CD4-positive, CD25-positive, alpha-beta regulatory T cell (primary cell): Measurements from ENCODE around the gene CARTPT. TPM values are rescaled to one million over a fixed set of nuclear protein-coding genes. Genes with fewer than 3 reads are reported as not detected.

ENCODE experiments used
- ATAC-seq, 2 donors: fragments of 150-1000 bp; cut with Tn5 transposase; one replicate each; pipeline ENCODE4 v1.10.0; 2021; ENCODE audit warnings: low read depth in 2 of 2, moderate number of reproducible peaks in 2 of 2, moderate library complexity in 1 of 2
- DNase-seq, 3 donors: peaks; one replicate each; pipeline versions ENCODE4 v3.0.0 to v3.0.0-alpha.2; 2012 to 2022; ENCODE audit warnings: mixed read lengths in 1 of 3
- H3K27ac ChIP-seq: one replicate; pipeline ENCODE4 v1.7.0; 2013; ENCODE audit warnings: mild to moderate bottlenecking, low read length; ENCODE audit not compliant: insufficient read depth, poor library complexity, severe bottlenecking
- H3K27me3 ChIP-seq: one replicate; pipeline ENCODE4 v1.7.0; 2013; ENCODE audit warnings: low read length; ENCODE audit not compliant: control insufficient read depth, insufficient read depth
- H3K36me3 ChIP-seq: one replicate; pipeline ENCODE4 v1.7.0; 2013; ENCODE audit warnings: mild to moderate bottlenecking, low read length, moderate library complexity; ENCODE audit not compliant: control insufficient read depth, insufficient read depth
- H3K4me1 ChIP-seq: 2 replicates; pipeline ENCODE4 v1.7.0; 2013; ENCODE audit warnings: mild to moderate bottlenecking, low read length; ENCODE audit not compliant: insufficient read depth, control insufficient read depth, poor library complexity, severe bottlenecking
- H3K4me3 ChIP-seq: one replicate; pipeline ENCODE4 v1.7.0; 2013; ENCODE audit warnings: low read depth, mild to moderate bottlenecking, low read length, moderate library complexity
- H3K9me3 ChIP-seq, 2 experiments: 1 replicate in 1 of 2; 2 replicates in 1 of 2; pipeline ENCODE4 v1.7.0; 2013; ENCODE audit warnings: low read length in 2 of 2, mild to moderate bottlenecking in 1 of 2, moderate library complexity in 1 of 2; ENCODE audit not compliant: control insufficient read depth in 2 of 2
- H3K27ac Mint-ChIP-seq, 3 donors: one replicate each; pipeline ENCODE4 v1.8.0; 2020 to 2022; ENCODE audit warnings: mild to moderate bottlenecking in 3 of 3, mixed read lengths in 3 of 3, moderate library complexity in 2 of 3
- H3K27me3 Mint-ChIP-seq: one replicate; pipeline ENCODE4 v1.8.0; 2022; ENCODE audit warnings: mild to moderate bottlenecking, mixed read lengths
- H3K36me3 Mint-ChIP-seq: one replicate; pipeline ENCODE4 v1.8.0; 2020; ENCODE audit warnings: mixed read lengths
- H3K4me1 Mint-ChIP-seq, 4 donors: one replicate each; pipeline ENCODE4 v1.8.0; 2020 to 2022; ENCODE audit warnings: mixed read lengths in 4 of 4, mild to moderate bottlenecking in 1 of 4
- H3K4me3 Mint-ChIP-seq, 4 donors: one replicate each; pipeline ENCODE4 v1.8.0; 2020 to 2022; ENCODE audit warnings: mild to moderate bottlenecking in 4 of 4, mixed read lengths in 4 of 4, moderate library complexity in 3 of 4
- H3K9me3 Mint-ChIP-seq, 7 donors: one replicate each; pipeline ENCODE4 v1.8.0; 2020 to 2022; ENCODE audit warnings: mixed read lengths in 7 of 7, mild to moderate bottlenecking in 3 of 7, moderate library complexity in 2 of 7
- polyA plus RNA-seq, 4 donors: library from polyadenylated mRNA; unstranded; fragments of 300-500 nt; fragmentation: Illumina TruSeq; gene quantifications; one replicate each; pipeline ENCODE4 v1.2.3, GENCODE V29; 2021
- total RNA-seq: library from RNA; stranded (reverse); gene quantifications from one replicate; pipeline ENCODE4 v1.2.3, GENCODE V29; 2022

CARTPT gene
- total and polyA plus RNA-seq, 5 donors from 2014 or later, result not detected

- H3K4me1 Mint-ChIP-seq, result no peaks in the 10 kb centered on the region
- H3K9me3 Mint-ChIP-seq, result no peaks in the 10 kb centered on the region
- H3K4me3 Mint-ChIP-seq, result no peak overlapping the region
- H3K9me3 ChIP-seq, result no peaks in the 10 kb centered on the region
- H3K36me3 ChIP-seq, result no peaks in the 10 kb centered on the region
- ATAC-seq, result no peak
- no peaks in the 10 kb centered on the region for H3K4me1 ChIP-seq
- H3K36me3 Mint-ChIP-seq, result no peaks in the 10 kb centered on the region
- H3K27me3 Mint-ChIP-seq, result peaks cover 13% of the 10 kb centered on the region
- H3K27me3 ChIP-seq, result peaks cover 3% of the 10 kb centered on the region
- DNase-seq, result no peak
- no peak overlapping the region for H3K4me3 ChIP-seq
- no peak overlapping the region for H3K27ac Mint-ChIP-seq
- H3K27ac ChIP-seq, result no peak overlapping the region
These were observed 13.7 kb upstream of the CARTPT start for GRCh38 chr5:71705421-71705820.

DNA sequence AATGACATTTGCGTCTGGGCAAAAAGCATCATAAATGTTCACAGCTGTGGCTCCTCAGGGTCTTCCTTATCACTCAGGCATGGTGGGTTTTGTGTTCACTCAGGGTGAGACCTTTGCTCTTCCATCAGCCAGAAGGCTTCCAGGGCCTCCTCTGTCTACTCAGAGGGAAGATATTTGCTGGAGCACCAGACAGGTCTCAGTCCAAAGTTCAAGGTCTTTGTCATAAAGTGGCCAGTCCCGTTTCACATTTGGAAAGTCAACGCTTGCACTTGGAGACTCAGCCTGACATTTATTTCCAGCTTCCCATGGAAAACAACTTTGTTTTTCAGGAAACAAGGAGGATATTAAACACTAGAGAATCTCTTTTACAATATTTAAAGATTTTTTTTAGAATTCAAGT is 12.2 kb upstream of the CARTPT start:
- Mint-ChIP-seq H3K4me3 (no peak overlapping the region), H3K27ac (no peak overlapping the region), H3K9me3 (peaks cover 0 to 10% (median 0%) of the 10 kb centered on the region in 7 donors), H3K4me1 (no peaks in the 10 kb centered on the region), H3K36me3 (no peaks in the 10 kb centered on the region), H3K27me3 (peaks cover 14% of the 10 kb centered on the region)
- H3K4me1 ChIP-seq, result no peaks in the 10 kb centered on the region
- ATAC-seq (no peak), DNase-seq (no peak)
- H3K27ac ChIP-seq, result no peak overlapping the region
- no peaks in the 10 kb centered on the region for H3K36me3 ChIP-seq
- peaks cover 3% of the 10 kb centered on the region for H3K27me3 ChIP-seq
- no peaks in the 10 kb centered on the region for H3K9me3 ChIP-seq
- H3K4me3 ChIP-seq, result no peak overlapping the region

GRCh38 chr5:71711610-71712009 is 7.5 kb upstream of the CARTPT start:
- Mint-ChIP-seq H3K4me1 (no peaks in the 10 kb centered on the region), H3K36me3 (no peaks in the 10 kb centered on the region), H3K27me3 (peaks cover 27% of the 10 kb centered on the region), H3K4me3 (no peak overlapping the region), H3K9me3 (peaks cover 0 to 10% (median 1%) of the 10 kb centered on the region in 7 donors), H3K27ac (no peak overlapping the region)
- no peaks in the 10 kb centered on the region for H3K4me1 ChIP-seq
- H3K4me3 ChIP-seq, result no peak overlapping the region
- peaks cover 18% of the 10 kb centered on the region for H3K27me3 ChIP-seq
- no peaks in the 10 kb centered on the region for H3K36me3 ChIP-seq
- no peak overlapping the region for H3K27ac ChIP-seq
- DNase-seq (no peak), ATAC-seq (no peak)
- no peaks in the 10 kb centered on the region for H3K9me3 ChIP-seq

GRCh38 chr5:71714911-71715310 is 4.2 kb upstream of the CARTPT start:
- peaks cover 0 to 10% (median 5%) of the 10 kb centered on the region in 7 donors for H3K9me3 Mint-ChIP-seq
- H3K4me3 Mint-ChIP-seq, result no peak overlapping the region
- peaks cover 0 to 3% (median 0%) of the 10 kb centered on the region in 4 donors for H3K4me1 Mint-ChIP-seq
- DNase-seq (no peak), ATAC-seq (no peak)
- Histone ChIP-seq H3K36me3 (no peaks in the 10 kb centered on the region), H3K27me3 (peaks cover 37% of the 10 kb centered on the region), H3K9me3 (no peaks in the 10 kb centered on the region), H3K4me3 (no peak overlapping the region), H3K27ac (no peak overlapping the region), H3K4me1 (no peaks in the 10 kb centered on the region)
- no peak overlapping the region for H3K27ac Mint-ChIP-seq
- no peaks in the 10 kb centered on the region for H3K36me3 Mint-ChIP-seq
- peaks cover 53% of the 10 kb centered on the region for H3K27me3 Mint-ChIP-seq

DNA sequence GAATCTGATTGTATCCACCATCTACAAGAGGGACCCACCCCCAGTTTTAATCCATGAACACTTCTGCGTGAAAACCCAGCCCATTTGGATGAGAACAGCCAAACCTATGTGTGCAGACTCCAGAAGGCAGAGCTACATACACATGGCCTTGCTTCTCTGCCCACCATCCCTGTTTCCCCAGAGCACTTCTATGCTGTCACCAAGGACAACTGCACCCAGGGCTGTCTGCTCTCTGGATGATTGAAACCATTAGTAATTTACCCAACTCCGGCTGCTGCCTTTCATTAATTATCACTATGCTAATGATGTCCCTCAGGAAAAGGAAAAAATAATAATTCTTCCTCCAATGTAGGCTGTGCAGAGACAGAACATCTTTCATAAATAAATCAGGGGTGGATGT is 8.9 kb downstream of the CARTPT start:
- Histone ChIP-seq H3K36me3 (no peaks in the 10 kb centered on the region), H3K27ac (no peak overlapping the region), H3K4me3 (no peak overlapping the region), H3K9me3 (no peaks in the 10 kb centered on the region), H3K4me1 (no peaks in the 10 kb centered on the region), H3K27me3 (peaks cover 6% of the 10 kb centered on the region)
- Mint-ChIP-seq H3K36me3 (no peaks in the 10 kb centered on the region), H3K4me3 (no peak overlapping the region), H3K27ac (no peak overlapping the region), H3K4me1 (peaks cover 0 to 2% (median 0%) of the 10 kb centered on the region in 4 donors), H3K27me3 (peaks cover 54% of the 10 kb centered on the region), H3K9me3 (peaks cover 0 to 2% (median 0%) of the 10 kb centered on the region in 7 donors)
- no peak for ATAC-seq
- no peak for DNase-seq

DNA sequence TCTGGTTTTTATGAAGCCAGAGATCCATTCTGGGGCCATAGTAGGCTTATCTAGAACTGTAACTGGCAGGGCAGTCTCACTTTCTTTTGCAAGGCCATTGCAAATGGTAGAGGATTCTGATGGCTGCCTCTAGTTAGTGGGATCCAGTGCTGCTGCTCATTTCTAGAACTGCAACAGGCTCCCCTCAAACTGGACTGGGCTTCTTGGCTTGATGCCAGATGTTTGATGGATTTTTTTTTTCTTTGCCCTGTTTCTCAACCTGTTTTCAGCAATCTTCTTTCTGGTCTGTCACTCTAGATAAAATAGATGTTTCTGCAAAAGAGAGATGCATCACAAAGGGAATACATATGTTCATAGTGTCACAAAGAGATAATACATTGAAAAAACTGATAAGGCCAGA is 11.9 kb downstream of the CARTPT start:
- Mint-ChIP-seq H3K27me3 (peaks cover 28% of the 10 kb centered on the region), H3K4me3 (no peak overlapping the region), H3K9me3 (peaks cover 0 to 2% (median 0%) of the 10 kb centered on the region in 7 donors), H3K36me3 (no peaks in the 10 kb centered on the region), H3K4me1 (peaks cover 0 to 2% (median 0%) of the 10 kb centered on the region in 4 donors), H3K27ac (no peak overlapping the region)
- Histone ChIP-seq H3K27ac (no peak overlapping the region), H3K4me1 (no peaks in the 10 kb centered on the region), H3K36me3 (no peaks in the 10 kb centered on the region), H3K9me3 (no peaks in the 10 kb centered on the region), H3K4me3 (no peak overlapping the region), H3K27me3 (peaks cover 6% of the 10 kb centered on the region)
- DNase-seq (no peak), ATAC-seq (no peak)

DNA sequence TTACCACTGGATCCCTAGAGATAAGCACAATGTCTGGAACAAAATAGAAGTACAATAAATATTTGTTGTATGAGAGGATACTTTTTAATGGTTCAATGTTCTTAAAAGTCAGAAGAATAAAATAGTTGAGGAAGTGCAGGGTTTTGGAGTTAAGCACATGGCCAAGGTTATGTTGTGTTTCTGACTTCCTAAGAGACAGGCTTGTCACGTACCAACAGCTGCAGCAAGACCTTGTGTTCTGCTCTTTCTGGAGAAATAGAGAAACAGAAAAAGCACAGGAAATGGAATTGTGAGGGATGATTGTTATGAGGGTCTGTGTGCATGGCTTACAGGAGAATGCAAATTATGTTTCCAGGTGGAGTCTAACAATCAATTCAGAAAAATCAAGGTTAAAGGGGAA is 12.9 kb downstream of the CARTPT start:
- no peaks in the 10 kb centered on the region for H3K36me3 Mint-ChIP-seq
- Histone ChIP-seq H3K4me3 (no peak overlapping the region), H3K27me3 (peaks cover 6% of the 10 kb centered on the region), H3K4me1 (no peaks in the 10 kb centered on the region), H3K36me3 (no peaks in the 10 kb centered on the region), H3K9me3 (no peaks in the 10 kb centered on the region), H3K27ac (no peak overlapping the region)
- DNase-seq (no peak), ATAC-seq (no peak)
- H3K27me3 Mint-ChIP-seq, result peaks cover 23% of the 10 kb centered on the region
- peaks cover 0 to 3% (median 0%) of the 10 kb centered on the region in 7 donors for H3K9me3 Mint-ChIP-seq
- peaks cover 0 to 2% (median 0%) of the 10 kb centered on the region in 4 donors for H3K4me1 Mint-ChIP-seq
- H3K27ac Mint-ChIP-seq, result no peak overlapping the region
- no peak overlapping the region for H3K4me3 Mint-ChIP-seq

DNA sequence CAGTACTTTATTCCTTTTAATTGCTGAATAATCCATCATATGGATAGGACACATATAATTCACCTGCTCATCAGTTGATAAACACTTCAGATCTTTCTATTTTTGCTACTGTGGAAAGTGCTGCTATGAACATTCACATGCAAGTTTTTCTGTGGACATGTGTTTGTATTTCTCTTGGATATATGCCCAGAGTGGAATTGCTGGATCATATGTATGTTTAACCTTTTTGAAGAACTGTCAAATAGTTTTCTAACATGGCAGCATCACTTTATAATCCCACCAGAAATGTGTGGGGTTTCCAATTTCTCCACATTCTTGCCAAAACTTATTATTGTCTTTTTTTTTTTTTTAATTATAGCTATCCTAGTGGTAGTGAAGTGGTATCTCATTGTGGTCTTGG is 15.1 kb downstream of the CARTPT start:
- H3K4me3 ChIP-seq, result no peak overlapping the region
- Mint-ChIP-seq H3K4me3 (no peak overlapping the region), H3K27me3 (peaks cover 15% of the 10 kb centered on the region), H3K4me1 (peaks cover 0 to 2% (median 0%) of the 10 kb centered on the region in 4 donors), H3K27ac (no peak overlapping the region), H3K9me3 (peaks cover 0 to 3% (median 0%) of the 10 kb centered on the region in 7 donors), H3K36me3 (no peaks in the 10 kb centered on the region)
- H3K27ac ChIP-seq, result no peak overlapping the region
- H3K4me1 ChIP-seq, result no peaks in the 10 kb centered on the region
- no peaks in the 10 kb centered on the region for H3K9me3 ChIP-seq
- ATAC-seq (no peak), DNase-seq (no peak)
- no peaks in the 10 kb centered on the region for H3K36me3 ChIP-seq
- H3K27me3 ChIP-seq, result no peaks in the 10 kb centered on the region
